SIG-M5 treated with dmso at 0.1 percent for 504 hours (cell line): Measurements from ENCODE around the gene XPO6.
A peak's percentile ranks its signal among the peaks of the same experiment; 100 is the strongest.

Experiments used
- DNase-seq: peaks from one replicate; lab custom pipeline; 2025; ENCODE audit not compliant: unreplicated experiment; lab: John Stamatoyannopoulos, UW

Gene XPO6

DNA sequence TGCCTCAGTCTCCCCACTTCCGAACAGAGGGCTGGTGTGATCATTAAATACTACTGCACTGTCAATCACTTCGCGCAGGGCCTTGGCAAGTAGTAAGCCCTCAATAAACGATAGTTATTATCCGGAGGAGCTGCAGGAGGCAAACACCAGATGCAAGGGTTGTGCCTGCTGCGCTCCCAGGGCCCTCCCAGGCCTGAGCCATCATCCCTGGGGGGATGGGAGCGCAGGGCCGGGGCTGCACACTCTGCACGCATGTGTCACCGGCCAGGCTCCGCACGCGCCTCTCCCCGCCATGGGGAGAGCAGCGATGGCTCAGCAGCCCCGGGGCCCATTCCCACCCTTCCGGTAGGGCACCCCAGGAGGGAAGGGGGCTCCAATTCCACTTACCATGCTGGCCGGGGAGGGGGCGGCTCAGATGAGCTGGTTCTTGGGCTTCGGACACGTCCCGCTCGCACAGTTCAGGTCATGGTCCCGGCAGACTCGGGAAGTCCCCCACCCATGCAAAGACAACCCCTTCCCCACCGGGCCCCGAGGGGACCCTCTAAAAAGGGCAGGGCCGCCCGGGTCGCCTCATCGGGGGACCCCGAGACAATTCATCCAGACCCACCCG is 681 bp downstream of the XPO6 start:
- peak; percentile 53 for DNase-seq

DNA sequence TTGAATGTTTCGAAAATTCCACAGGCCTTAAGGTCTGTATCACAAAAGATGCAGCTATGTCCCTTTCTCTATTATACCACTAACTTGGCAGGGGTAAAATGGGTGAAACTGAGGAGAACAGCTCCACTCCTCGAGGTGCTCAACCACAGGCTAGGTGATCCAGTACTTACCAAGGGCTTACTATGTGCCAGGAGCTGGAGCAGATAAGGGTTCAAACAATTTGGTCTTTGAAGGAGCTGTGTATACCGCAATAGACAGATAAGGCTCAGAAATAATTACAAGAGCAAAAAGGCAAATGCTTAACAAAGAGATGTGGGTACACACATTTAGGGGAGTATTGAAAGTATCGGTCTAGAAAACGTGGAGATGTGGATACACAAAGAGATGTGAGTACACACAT is 1.5 kb downstream of the XPO6 start:
- DNase-seq, result no peak

DNA sequence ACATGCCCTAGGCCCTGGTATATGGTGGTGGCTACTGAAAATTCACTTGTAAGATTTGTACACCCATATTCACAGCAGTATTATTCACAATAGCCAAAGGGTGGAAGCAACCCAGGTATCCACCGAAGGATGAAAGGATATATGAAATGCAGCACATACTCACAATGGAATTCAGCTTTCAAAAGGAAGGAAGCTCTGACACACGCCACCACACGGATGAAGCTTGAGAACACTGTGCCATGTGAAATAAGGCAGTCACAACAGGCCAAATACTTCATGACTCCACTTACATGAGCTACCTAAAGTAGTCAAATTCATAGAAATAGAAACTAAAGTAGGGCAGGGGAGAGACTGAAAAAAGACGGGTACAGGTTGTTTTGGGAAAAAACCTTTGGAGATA is 2.9 kb downstream of the XPO6 start:
- no peak for DNase-seq

DNA sequence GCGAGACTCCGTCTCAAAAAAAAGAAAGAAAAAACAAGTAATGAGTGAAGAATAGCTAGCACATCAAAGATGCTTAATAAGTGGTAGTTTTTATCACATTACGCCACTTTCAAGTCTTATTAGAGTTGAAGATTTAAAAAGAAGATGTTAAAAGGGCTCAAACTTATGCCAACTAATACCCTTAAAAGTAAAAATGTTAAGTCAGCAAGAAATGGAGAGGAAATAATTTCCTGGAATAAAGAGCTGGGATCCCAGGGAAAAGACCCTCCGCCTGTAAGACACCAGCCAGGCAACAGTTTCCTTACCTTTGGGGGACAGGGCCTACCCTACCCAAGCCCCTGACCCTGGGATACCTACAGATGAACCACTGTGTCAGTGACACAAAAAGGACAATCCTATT is 3.6 kb downstream of the XPO6 start:
- DNase-seq, result no peak

DNA sequence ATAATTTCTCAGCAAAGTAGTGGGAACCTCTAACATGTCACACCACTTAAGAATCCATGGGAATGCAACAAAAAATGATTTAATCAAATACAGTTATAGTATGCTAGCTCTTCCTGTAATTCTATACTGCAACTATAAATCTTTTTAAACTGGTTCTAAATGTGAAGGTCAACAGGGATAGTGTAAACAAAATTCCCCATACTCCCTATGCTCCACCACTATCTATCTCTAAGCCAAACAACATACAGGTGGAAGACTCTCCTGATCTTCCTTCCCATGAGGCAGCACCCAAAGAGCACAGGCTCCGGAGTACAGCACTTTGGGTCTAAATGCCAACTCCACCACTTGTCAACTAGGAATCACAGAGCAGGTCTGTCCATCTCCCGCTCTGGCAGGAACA is 4.4 kb downstream of the XPO6 start:
- no peak for DNase-seq

DNA sequence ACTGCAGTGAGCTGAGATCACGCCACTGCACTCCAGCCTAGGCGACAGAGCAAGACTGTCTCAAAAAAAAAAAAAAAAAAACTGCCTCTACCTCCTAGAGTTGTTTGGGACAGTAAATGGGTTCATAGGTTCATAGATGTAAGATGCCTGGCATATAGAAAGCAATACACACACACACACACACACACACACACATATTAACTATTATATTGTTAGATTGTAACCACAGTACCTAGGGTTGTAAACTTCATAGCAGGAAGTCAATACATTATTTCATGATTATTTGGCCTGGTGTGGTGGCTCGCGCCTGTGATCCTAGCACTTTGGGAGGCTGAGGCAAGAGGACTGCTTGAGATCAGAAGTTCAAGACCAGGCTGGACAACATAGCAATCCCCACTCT is 5.8 kb downstream of the XPO6 start:
- DNase-seq, result no peak

DNA sequence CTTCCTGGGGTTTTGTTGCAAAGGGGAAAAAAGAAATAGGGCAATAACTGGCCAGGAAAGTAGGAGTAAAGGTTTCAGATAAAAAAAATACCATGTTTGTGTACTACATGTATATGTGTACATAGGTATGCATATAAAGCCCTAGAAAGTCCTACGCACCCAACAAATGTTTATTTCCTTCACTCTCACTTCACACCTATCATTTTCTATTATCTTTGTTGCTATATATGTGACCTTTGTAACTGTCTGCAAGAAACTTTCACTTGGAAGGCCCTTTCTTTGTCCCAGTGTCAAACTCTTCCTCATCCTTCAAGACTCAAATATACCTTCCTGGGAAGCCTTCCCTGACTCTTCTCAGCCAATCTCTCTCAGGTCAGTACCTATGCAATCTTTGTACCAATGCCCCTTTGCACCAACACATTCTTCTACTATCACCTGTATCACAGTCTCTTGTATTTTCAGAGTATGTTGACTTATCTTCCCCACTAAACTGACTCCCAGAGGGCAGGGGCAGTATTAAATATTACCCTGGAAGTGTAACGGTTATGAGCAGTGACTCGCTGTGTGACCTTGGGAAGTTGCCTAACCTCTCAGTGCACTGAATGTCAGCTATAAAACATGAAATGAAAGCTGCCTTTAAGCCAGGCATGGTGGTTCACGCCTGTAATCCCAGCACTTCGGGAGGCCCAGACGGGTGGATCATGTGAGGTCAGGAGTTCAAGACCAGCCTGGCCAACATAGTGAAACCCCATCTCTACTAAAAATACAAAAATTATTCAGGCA is 6.5 kb downstream of the XPO6 start:
- no peak for DNase-seq

DNA sequence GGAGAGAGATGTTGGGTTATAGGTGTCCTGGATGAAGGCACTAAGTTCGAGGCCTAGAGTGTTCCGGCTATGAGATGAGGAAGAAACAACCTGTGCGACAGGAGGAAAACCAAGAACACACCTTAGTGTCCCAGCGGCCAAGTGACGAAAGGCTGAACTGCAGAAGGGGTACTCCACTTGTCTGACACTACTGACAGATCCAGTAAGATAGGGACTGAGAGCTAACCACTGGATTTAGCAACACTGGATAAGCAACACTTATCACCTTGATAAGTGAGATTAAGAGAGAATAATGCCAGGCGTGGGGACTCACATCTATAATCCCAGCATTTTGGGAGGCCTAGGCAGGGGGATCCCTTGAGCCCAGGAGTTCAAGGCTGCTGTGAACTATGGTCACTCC is 7.1 kb downstream of the XPO6 start:
- DNase-seq, result no peak

DNA sequence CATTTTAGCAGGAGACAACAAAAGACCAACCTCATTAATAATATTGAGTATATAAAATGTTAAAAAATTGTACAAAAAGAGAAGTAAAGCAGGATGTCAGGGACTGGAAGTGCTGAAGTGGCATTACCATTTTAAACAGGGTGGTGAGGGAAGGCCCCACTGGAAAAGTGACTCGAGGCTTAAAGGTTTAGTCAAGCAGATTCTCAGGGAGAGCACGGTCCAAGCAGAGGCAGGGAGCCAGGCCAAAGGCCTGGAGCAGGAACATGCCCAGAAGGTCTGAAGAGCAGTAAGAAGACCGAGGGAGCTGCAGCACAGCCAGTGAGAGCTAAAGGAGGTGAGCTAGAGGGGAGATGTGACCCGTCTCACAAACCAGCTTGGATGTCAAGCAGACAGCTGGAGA is 7.6 kb downstream of the XPO6 start:
- DNase-seq, result no peak

DNA sequence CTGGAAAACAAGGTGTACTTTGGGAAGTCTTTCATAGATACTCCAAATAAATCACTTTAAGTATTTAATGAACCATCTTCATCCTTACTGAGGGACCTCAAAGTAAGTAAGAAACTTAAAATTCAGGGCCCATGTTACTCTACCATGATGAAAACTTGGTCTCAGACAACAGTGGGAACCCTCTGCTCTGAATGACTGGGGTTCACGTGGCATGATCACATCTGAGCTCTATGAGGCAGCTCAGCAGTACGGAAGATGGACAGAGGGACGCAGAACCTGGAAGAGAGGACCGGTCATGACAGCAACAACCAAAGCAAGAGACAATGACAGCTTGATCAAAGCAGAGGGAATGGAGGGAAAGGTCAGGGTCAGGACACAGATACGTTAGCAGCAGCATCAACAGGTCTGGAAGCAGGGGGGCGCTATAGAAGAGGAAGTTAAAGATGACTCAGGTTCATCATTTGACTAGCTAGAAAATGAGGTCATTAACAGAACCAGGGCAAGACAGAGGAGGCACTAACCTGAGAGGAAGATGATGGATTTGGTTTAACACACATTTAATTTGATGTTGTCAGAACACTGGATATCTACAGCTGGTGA is 9.5 kb downstream of the XPO6 start:
- DNase-seq, result peak; percentile 47

DNA sequence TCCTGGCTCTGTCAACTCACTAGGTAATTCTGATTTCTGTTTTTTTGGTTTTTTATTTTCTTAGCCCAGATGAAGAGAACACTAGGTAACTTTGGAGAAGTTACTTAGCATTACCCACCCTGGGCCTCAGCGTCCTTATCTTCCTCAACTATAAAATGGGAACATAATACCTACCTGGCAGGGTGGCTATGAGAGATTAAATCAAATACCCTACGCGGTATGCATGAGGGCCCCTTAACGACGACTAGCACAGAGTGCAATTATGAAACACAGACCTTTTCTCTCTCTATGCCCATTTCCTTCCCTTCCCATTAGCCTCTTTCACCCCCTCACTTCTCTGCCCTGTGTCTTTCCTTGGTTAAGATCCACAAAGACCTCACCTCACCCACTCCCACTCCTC is 11.1 kb downstream of the XPO6 start:
- no peak for DNase-seq

DNA sequence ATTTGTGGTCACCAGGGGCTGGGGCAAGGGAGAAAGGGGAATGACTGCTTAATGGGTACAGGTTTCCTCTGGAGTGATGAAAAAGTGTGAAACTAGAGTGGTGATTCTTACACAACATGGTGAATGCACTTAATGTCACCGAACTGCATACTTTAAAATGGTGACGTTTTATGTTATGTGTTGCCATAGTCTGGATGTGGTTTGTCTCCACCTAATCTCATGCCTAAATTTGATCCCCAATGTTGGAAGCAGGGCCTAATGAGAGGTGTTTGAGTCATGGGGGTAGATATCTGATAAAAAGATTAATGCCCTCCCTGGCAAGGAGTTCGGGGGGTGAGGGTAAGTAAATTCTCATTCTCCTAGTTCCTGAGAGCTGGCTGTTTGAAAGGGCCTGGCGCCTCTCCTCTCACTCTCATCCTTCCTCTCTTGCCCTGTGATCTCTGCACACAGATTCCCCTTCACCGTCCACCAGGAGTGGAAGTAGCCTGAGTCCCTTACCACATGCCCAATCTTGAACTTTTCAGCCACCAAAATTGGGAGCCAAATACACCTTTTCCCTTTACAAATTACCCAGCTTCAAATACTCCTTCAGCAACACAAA is 15.3 kb downstream of the XPO6 start:
- DNase-seq, result no peak

DNA sequence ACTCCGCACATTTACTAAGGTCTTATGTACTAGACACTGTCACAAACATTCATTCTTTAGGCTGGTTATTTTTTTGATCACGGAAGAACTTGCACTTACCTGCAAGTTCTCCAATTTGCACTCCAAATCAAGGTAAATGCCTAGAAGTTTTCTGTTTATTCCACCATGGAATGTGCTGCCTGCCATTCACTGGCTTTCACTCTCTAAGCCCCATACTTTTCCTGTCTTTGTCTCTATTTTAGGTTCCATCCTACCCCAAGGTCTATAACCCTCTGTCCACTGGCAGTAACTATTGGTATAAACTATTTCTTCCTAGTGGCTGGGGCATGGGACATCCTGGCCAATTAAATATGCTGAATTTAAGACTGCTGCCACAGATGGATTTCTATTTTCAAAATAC is 15.9 kb downstream of the XPO6 start:
- DNase-seq, result no peak

DNA sequence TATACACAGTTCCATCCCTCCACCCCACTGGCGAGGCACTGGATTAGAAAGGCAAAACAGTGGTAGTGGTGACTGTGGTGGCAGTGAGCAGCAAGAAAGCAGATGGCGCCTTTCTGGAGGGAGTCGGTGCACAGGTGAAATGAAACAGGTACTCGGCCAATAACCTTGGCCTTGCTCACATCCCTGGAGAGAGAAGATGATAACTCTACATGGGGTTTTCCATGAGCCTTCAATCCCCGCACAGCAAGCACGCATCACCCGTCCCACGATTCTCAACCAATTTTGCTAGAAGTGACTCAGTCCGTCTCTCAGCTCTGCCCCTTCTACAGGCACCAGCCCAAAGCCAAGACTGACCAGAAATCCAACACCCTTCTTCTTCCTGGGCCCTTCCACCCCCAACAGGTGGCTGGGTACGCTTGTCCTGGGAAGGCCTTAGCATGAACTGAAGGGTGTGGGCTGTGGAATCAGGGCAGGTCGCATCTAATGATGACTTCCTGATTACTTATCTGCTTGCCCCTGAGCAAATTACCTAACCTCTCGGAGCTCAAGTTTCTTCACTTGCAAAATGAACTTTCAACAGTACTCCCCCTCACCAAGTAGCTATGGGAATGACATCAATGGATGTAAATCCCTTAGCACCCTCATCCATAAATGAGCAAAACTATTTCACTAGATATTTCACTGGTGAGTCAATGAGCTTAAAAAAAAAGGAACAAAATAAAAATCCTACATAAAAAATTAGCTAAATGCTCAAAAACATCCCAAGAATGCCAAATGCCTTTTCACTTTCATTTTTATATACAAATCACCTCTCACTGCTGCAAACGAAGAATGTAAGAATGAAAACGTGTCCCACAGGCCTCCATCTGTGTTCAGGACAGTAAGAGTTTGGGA is 18.0 kb downstream of the XPO6 start:
- DNase-seq, result no peak

DNA sequence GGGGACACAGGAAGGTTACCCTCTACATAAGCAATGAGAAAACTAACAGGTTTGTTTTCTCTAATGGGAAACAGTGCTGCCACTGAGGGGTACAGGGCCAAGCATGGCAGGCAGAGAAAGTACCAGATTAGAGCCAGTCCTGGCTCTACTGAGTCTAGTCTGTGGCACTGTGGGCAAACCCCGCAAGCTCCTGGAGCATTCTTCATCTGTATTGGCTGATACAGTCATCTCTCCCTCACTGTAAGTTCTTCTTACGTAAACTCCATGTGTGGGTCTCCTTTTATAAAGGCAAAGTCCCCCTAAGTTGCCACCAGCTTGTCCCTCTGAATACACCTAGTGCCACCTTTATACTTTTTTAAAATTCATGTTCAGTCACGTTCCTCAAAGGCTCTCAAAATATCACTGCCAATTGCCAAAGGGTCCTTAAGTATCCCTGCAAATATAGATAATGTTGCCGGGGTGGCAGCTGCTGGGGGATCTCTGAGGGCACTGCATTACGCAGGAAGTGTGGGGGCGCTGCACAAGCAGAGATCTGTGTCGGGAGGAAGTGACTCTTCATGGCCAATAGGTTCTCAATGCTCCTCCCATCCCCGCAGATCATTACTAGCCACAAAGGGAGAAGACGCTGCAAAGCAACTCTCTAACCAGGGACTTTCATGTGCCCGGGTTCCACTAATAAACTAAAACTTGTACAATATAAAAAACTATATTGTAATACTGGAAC is 18.8 kb downstream of the XPO6 start:
- DNase-seq, result peak; percentile 69

DNA sequence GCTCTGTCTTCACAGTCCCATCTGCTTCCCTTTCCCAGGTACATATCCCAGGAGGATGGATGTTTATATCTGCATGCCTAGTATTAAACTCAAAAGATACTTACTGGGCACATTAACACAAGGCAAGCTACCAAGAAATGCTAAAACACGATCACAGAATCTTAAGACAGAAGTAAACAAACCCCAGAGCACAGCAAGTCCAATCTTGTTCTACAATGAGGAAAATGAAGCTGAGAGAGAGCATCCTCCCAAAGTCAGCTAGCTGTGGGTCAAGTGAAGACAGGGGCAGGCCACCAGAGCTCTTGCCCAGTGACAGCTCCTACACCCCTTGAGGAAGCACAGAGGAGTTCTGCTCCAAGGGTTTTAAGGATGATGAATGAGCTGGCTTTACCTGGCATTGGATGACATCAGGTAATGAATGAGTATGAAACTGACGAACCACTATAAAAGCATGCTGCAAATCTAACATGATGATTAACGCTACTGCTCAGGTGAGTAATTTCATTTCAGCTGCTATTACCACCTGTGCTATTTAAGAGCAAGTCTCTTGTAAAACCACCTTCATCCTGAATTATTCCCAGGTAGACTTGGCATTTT is 20.3 kb downstream of the XPO6 start:
- DNase-seq, result no peak

DNA sequence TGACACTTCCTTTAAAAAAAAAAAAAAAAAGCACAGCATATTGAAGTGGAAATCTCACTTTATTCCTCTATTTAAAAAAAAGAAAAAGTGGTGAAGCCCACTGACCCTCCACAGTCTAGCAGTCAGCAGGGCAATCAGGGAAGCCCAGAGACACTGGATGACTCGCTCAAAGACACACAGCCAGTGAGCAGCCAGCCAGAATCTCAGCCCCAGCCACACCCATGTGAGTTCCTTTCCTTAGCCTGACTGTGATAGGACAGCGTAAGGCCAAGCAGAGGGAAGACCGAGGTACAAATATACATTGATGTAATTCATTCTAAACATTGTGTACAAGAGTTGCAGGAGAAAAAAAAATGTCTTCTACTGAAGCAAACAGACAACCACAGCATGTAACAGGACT is 22.5 kb downstream of the XPO6 start:
- DNase-seq, result peak; percentile 7

DNA sequence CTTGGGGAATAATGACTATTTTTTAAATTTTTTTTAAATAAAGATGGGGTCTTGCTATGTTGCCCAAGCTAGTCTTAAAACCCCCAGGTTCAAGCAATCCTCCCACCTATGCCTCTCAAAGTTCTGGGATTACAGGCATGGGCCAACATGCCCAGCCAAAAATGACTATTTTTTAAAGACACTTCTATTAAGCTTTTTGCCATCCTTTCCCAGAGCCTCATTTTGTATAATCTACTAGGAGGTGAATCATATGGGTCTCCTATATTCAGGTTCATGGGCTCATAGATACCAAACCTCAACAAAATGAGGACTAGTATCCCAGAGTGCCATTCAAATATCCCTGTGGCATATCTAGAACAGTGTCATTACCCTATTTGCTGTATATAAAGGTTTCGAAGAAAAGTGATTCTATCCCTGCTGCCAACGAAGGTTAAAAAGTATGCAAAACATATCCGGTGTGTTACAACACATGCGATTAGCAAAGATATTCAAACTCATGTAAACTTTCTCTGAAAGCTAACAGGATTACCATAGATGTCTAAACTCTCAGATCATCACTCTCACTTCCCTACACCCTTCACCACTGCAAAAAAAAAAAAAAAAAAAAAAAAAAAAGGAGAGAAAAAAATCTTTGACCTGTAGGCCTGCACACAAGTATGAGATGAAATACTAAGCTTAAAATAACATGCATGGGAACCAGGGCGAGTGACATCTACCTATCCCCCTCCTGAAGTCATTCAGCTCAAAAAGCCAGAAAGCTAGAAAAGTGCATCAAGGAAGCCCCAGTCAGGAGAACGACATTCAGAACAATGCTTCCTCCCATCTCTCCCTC is 23.5 kb downstream of the XPO6 start:
- peak; percentile 82 for DNase-seq

DNA sequence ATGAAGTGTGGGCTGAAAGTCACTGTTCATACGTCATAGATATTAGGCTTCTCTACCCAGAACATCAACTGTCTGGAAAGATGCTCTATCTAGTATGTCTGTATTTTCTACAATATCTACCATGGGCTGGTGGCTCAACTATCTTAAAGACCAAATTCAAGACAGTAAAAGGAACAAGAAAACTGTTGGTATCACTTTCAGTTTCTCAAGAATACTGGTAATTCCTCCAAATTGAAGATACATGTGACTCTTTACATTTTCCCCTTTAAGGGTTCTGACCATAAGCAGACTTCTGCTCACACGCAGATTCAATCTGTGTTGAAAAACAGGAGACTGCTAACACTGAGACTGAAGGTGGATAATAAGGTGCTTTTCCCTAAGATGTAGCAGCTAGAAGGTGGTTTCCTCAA is 24.2 kb downstream of the XPO6 start:
- DNase-seq, result peak; percentile 38
